HepG2 (cell line): ENCODE results near the gene PRIMA1. TPM values are rescaled to one million over a fixed set of nuclear protein-coding genes. Genes with fewer than 3 reads are reported as not detected.

ENCODE experiments used
- AFF4 ChIP-seq: sonication (generic); formaldehyde crosslinking; IDR thresholded peaks from 2 replicates; pipeline ENCODE4 v1.4.0; 2020; ENCODE audit warnings: missing genetic modification reagents
- ARNT ChIP-seq: fragments of 450-650 bp; IDR thresholded peaks from 2 replicates; pipeline ENCODE4 v1.6.1; 2017
- ATF1 ChIP-seq: IDR thresholded peaks from 2 replicates; pipeline ENCODE4 v1.6.1; 2016; ENCODE audit warnings: mild to moderate bottlenecking, control low read depth
- EP300 ChIP-seq, 3 experiments: sonication (generic) in 1 of 3; formaldehyde crosslinking in 1 of 3; IDR thresholded peaks; 2 replicates each; pipeline versions ENCODE4 v1.5.1 to v1.6.1; 2011 to 2020; ENCODE audit warnings: low read depth in 2 of 3, low read length in 2 of 3, borderline replicate concordance in 1 of 3, improper control_type of control experiment in 1 of 3, mild to moderate bottlenecking in 1 of 3, missing genetic modification reagents in 1 of 3, moderate library complexity in 1 of 3
- FOXA1 ChIP-seq, 2 experiments: fragments of 450-650 bp in 1 of 2; sonication (generic) in 1 of 2; formaldehyde crosslinking in 1 of 2; IDR thresholded peaks; 2 replicates each; pipeline versions ENCODE4 v1.4.0 to v1.6.1; 2016 to 2020; ENCODE audit warnings: missing genetic modification reagents in 1 of 2
- GATAD2A ChIP-seq: IDR thresholded peaks from 2 replicates; pipeline ENCODE4 v1.6.1; 2016
- KIAA2018 ChIP-seq: sonication (generic); formaldehyde crosslinking; IDR thresholded peaks from 2 replicates; pipeline ENCODE4 v1.5.0; 2020; ENCODE audit warnings: mild to moderate bottlenecking, missing genetic modification reagents, borderline replicate concordance
- KLF16 ChIP-seq, 2 experiments: sonication (generic) in 1 of 2; formaldehyde crosslinking in 1 of 2; IDR thresholded peaks; 2 replicates each; pipeline versions ENCODE4 v1.6.1 to v1.8.0; 2016 to 2023; ENCODE audit warnings: missing genetic modification reagents in 2 of 2, missing compliant biosample characterization in 1 of 2
- MBD4 ChIP-seq: IDR thresholded peaks from 2 replicates; pipeline ENCODE4 v1.6.1; 2012; ENCODE audit warnings: low read length, inconsistent platforms, borderline replicate concordance
- MXI1 ChIP-seq: IDR thresholded peaks from 3 replicates; pipeline ENCODE4 v1.6.1; 2012; ENCODE audit warnings: low read depth, low read length, inconsistent platforms, borderline replicate concordance
- NONO ChIP-seq, 2 experiments: fragments of 450-650 bp in 1 of 2; sonication (generic) in 1 of 2; formaldehyde crosslinking in 1 of 2; IDR thresholded peaks in 1 of 2; conservative IDR thresholded peaks in 1 of 2; 2 replicates each; pipeline versions ENCODE4 v1.6.1 to v1.8.0; 2017 to 2022; ENCODE audit warnings: mild to moderate bottlenecking in 1 of 2, missing genetic modification reagents in 1 of 2, moderate library complexity in 1 of 2
- NR2F6 ChIP-seq, 2 experiments: IDR thresholded peaks; 2 replicates each; pipeline ENCODE4 v1.6.1; 2016; ENCODE audit warnings: antibody characterized with exemption in 1 of 2, mild to moderate bottlenecking in 1 of 2
- RFX5 ChIP-seq: IDR thresholded peaks from 2 replicates; pipeline ENCODE4 v1.6.1; 2011; ENCODE audit warnings: low read depth, low read length, improper control_type of control experiment
- SOX5 ChIP-seq: IDR thresholded peaks from 2 replicates; pipeline ENCODE4 v1.6.1; 2016; ENCODE audit warnings: borderline replicate concordance
- SPEN ChIP-seq: sonication (generic); formaldehyde crosslinking; IDR thresholded peaks from 2 replicates; pipeline ENCODE4 v1.5.1; 2020; ENCODE audit warnings: low read depth, mild to moderate bottlenecking, missing genetic modification reagents
- ZNF3 ChIP-seq: IDR thresholded peaks from 2 replicates; pipeline ENCODE4 v1.7.0; 2017; ENCODE audit warnings: inconsistent platforms
- ZNF33B ChIP-seq: sonication (generic); formaldehyde crosslinking; IDR thresholded peaks from 2 replicates; pipeline ENCODE4 v1.5.1; 2020; ENCODE audit warnings: mild to moderate bottlenecking, missing genetic modification reagents
- ZNF782 ChIP-seq: sonication (generic); formaldehyde crosslinking; IDR thresholded peaks from 2 replicates; pipeline ENCODE4 v1.4.0; 2020; ENCODE audit warnings: missing genetic modification reagents, mild to moderate bottlenecking, borderline replicate concordance
- polyA plus RNA-seq, 8 experiments: library from polyadenylated mRNA; depleted of rRNA in 3 of 8; stranded (reverse) in 7 of 8; unstranded in 1 of 8; fragments of >200 nt; fragmentation: Illumina TruSeq in 4 of 8; extraction: Trizol in 4 of 8; gene quantifications; 2 replicates each; pipeline versions ENCODE4 v1.2.1 to v1.2.3, GENCODE V29; 2011 to 2016; ENCODE audit warnings: low read depth in 4 of 8, missing spikeins in 1 of 8, mixed read lengths in 1 of 8; ENCODE audit not compliant: insufficient read depth in 1 of 8
- total RNA-seq, 5 experiments: library from RNA; depleted of rRNA; stranded (reverse); fragments of >200 nt; fragmentation: Illumina TruSeq; extraction: Trizol; gene quantifications; 2 replicates each; pipeline ENCODE4 v1.2.3, GENCODE V29; 2016; ENCODE audit warnings: low read depth in 1 of 5

Gene PRIMA1
- total and polyA plus RNA-seq, 2 of the 13 experiments (the other 11 are each of a cell fraction or from before 2014, with no cell fraction given), result 2.4 to 3.2 TPM

- TF ChIP-seq ARNT, result no peak
- peak; percentile 73; the same call in 1 of the 2 replicates for TF ChIP-seq SOX5 (CRISPR knock-in tag)
- peak in 1 of 2 experiments; percentile 59; a peak in 2 of 4 replicates for TF ChIP-seq EP300 (IDR thresholded peaks at IDR 0.05; ENCODE audit: low read depth in 2 of 2, low read length in 2 of 2)
- no peak for TF ChIP-seq EP300 (CRISPR knock-in tag; IDR thresholded peaks at IDR 0.05; ENCODE audit: borderline replicate concordance)
- peak; percentile 86 for TF ChIP-seq RFX5
- no peak for TF ChIP-seq ZNF33B
- TF ChIP-seq ATF1, result 0 out of 2 replicates have a peak, but pooled peaks have one; percentile 10
- no peak for TF ChIP-seq MBD4
- TF ChIP-seq KLF16 (CRISPR knock-in tag; IDR thresholded peaks at IDR 0.05), result no peak
- TF ChIP-seq ZNF782 (CRISPR knock-in tag), result 0 out of 2 replicates have a peak, but pooled peaks have one; percentile 23
- no peak for TF ChIP-seq KIAA2018 (CRISPR knock-in tag)
- no peak for TF ChIP-seq FOXA1 (IDR thresholded peaks at IDR 0.05)
- TF ChIP-seq FOXA1 (CRISPR knock-in tag; IDR thresholded peaks at IDR 0.05), result peak; percentile 70
- TF ChIP-seq GATAD2A (CRISPR knock-in tag), result peak; percentile 23; the same call in 1 of the 2 replicates
- TF ChIP-seq NR2F6 (IDR thresholded peaks at IDR 0.05), result peak; percentile 83
- peak; percentile 60; the same call in 1 of the 2 replicates for TF ChIP-seq NR2F6 (CRISPR knock-in tag; IDR thresholded peaks at IDR 0.05)
- TF ChIP-seq AFF4, result no peak
- no peak for TF ChIP-seq NONO (IDR thresholded peaks at IDR 0.05)
- TF ChIP-seq NONO (CRISPR knock-in tag; conservative IDR thresholded peaks at IDR 0.05), result no peak
- TF ChIP-seq SPEN (CRISPR knock-in tag), result no peak
- no peak for TF ChIP-seq ZNF3 (CRISPR knock-in tag)
- no peak for TF ChIP-seq MXI1
Observed at GRCh38 chr14:93799617-93799988, 11.3 kb upstream of the PRIMA1 start (continued).
